GM21529 (cell line): ENCODE measurements around the gene MDFIC2.
"Not testable (repeated sequence)": the region's sequence is repeated elsewhere in the genome, so short reads cannot be mapped to it uniquely, and the experiment has no call there.

Experiments used
- ATAC-seq: cut with Tn5 transposase; IDR thresholded peaks from one replicate; pipeline ENCODE4 v1.9.1; 2021; ENCODE audit not compliant: unreplicated experiment

The MDFIC2 gene

DNA sequence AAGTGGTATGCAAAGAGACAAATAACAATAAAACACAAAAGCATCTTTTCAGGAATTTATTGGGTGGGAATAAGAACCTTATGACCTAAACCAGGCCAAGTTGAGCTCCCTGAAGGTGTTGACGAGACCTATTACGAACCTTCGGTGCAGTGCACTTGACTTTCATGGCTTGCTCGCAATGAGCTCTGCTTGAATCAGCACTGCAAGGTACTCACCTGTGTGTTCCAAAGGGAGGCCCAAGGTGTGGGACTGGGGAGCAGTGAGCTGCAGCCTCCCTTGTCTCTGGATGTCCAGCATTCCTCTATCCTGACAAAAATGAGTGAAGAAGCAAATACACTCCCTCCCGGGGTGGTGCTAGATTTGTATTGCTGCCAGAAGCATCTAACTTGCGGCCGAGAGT is at the start of gene MDFIC2:
TSS of gene MDFIC2 (minus strand) at position 303 of the 400 bp plus-strand sequence. CDS start 665 bp downstream, outside the sequence.
- no peak for ATAC-seq

DNA sequence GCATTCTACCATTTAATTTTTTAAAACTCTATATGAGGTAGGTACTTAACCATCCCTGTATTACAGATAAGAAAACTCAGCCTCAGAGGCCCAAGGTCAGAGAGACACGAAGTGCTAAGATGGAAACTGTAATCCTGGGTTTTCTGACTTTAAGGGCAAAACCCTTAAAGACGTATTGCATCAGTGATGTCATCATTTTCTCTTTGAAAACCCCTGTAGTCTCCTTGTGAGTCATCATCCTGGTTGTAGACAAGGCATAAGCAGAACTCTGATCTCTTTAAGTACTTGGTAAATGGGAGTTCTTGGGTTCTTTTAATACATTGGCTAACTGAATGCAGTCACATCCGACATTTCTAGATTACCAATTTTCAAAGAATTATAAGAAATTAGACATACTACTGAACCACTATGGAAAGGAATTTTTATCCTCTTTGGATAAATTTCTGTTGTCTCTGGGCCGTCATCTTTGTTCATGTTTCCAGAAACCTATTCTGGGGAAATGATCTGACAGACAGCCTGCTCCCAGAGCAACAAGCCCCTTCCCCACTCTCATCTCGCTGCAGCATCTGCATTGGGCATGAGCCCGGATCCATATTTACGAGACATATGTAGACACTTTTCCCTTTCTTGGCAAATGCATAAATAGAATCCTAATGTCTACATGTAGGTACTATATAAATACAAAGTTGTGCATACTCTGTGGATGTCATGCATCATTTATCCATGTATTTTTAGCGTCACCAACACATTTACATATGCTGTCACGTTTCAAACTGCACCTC is 48.7 kb upstream of the MDFIC2 start:
- ATAC-seq: peak; percentile 97

GRCh38 chr3:70359711-70360110 is 47.3 kb upstream of the MDFIC2 start:
- ATAC-seq: no peak

GRCh38 chr3:70358978-70359580 is 46.6 kb upstream of the MDFIC2 start:
- ATAC-seq: no peak

- no peak for ATAC-seq
Observed at GRCh38 chr3:70352215-70352614, 39.8 kb upstream of the MDFIC2 start.

DNA sequence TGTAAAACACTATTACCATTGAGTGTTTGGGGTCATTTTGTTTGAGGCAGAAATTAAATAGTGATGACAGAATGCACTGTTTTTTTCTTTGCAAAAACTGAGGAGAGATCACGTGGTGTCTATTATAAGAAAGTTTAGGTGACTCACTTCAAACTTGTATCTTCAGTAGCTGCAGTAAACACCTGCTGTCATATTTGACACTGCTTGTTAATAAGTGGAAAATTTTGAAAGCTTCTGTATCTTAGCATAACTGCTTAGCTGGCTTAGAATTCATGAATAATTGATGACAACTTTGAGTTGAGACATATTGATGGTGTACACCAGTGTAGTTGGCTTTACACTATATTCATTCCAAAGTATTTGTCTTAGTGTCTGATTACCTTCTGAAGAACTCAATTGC is 29.7 kb upstream of the MDFIC2 start:
- no peak for ATAC-seq

- not testable (repeated sequence) for ATAC-seq
Observed at GRCh38 chr3:70336885-70337284, 24.4 kb upstream of the MDFIC2 start.

- ATAC-seq: no peak
Observed at GRCh38 chr3:70333080-70333479, 20.6 kb upstream of the MDFIC2 start.

- no peak for ATAC-seq
Observed at GRCh38 chr3:70315021-70315420, 2.6 kb upstream of the MDFIC2 start.

- no peak for ATAC-seq
Observed at GRCh38 chr3:70310809-70311208, 1.6 kb downstream of the MDFIC2 start.

GRCh38 chr3:70309591-70309990 is 2.8 kb downstream of the MDFIC2 start:
- ATAC-seq: no peak

GRCh38 chr3:70308760-70309159 is 3.7 kb downstream of the MDFIC2 start:
- peak; percentile 49 for ATAC-seq

DNA sequence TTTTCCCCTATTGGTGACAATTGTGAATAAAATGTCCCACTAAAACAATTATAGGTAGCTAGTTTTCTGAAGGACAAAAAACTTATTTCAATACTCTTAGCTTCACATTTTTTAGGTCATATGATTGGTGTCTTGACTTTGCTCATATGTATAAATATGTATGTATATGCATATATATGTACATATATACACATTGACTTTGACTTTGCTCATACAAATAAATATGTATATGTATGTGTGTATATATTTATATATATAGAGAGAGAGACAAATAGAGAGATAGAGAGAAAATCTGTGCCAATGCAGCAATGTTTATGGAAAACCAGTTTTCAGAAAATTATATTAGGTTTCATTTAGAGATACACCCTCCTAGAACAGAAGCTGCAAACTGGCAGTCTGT is 5.7 kb downstream of the MDFIC2 start:
- ATAC-seq: no peak

GRCh38 chr3:70298385-70298784 is 14.1 kb downstream of the MDFIC2 start:
- ATAC-seq: no peak

- no peak for ATAC-seq
Observed at GRCh38 chr3:70291097-70291482, 21.3 kb downstream of the MDFIC2 start.

GRCh38 chr3:70290431-70291096 is 21.9 kb downstream of the MDFIC2 start:
- not testable (repeated sequence) for ATAC-seq

- no peak for ATAC-seq
Observed at GRCh38 chr3:70281663-70282062, 30.8 kb downstream of the MDFIC2 start.

DNA sequence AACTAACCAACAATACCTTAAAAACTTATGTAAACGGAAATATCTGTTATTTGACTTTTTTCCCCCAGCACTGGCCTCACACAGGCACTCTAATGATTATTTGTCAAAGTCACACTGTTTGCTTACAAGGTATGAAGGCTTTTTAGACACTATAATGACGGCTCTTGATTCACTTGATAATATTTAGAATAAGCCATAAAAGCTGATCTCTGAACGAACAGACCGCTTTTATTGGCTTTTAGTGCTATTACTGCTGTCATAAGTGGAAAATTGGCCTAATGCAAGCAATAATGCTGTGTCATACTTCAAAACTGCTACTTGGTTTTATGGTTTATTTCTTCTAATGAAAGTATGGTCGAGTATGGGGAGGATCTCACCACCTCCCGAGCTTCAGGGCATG is 35.1 kb downstream of the MDFIC2 start:
- ATAC-seq: no peak

DNA sequence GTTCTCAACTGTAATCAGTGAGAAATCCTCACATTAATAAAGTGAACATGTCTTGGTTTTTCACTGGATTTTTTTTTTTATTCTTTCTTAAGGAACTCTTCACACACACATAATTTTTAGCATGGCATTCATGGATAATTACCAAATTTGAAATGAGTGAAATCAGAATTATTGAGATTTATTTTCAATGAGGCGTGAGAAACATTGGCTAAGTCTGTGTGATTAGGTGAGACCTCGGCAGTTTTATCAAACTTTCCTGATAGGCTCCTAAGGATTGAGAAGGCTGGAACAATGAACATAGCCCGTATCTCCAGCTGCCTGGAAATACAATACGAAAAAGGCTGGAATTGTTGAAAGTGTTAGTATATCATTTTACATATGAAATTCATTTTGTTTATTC is 35.5 kb downstream of the MDFIC2 start:
- ATAC-seq: no peak

- ATAC-seq: no peak
Observed at GRCh38 chr3:70273492-70273891, 38.9 kb downstream of the MDFIC2 start.

GRCh38 chr3:70272798-70273197 is 39.6 kb downstream of the MDFIC2 start:
- ATAC-seq: no peak

GRCh38 chr3:70264122-70264780 is 48.2 kb downstream of the MDFIC2 start:
- no peak for ATAC-seq
